GM18858 (cell line): Measurements from ENCODE around the gene GIMAP8.
"Not testable (repeated sequence)": the region's sequence is repeated elsewhere in the genome, so short reads cannot be mapped to it uniquely, and the experiment has no call there.

Experiments used
- ATAC-seq: cut with Tn5 transposase; IDR thresholded peaks from one replicate; pipeline ENCODE4 v1.9.1; 2021; ENCODE audit not compliant: unreplicated experiment

The GIMAP8 gene

GRCh38 chr7:150434240-150434639 lies 16.2 kb upstream of the GIMAP8 start:
- no peak for ATAC-seq

GRCh38 chr7:150435047-150435389 lies 15.4 kb upstream of the GIMAP8 start:
- no peak for ATAC-seq

GRCh38 chr7:150435390-150436073 lies 14.9 kb upstream of the GIMAP8 start:
- ATAC-seq = peak; percentile 82

- ATAC-seq = no peak
Observed at GRCh38 chr7:150439967-150440366, 10.5 kb upstream of the GIMAP8 start.

- no peak for ATAC-seq
Observed at GRCh38 chr7:150441524-150441923, 8.9 kb upstream of the GIMAP8 start.

- ATAC-seq = no peak
Observed at GRCh38 chr7:150442811-150443210, 7.6 kb upstream of the GIMAP8 start.

- ATAC-seq = no peak
Observed at GRCh38 chr7:150443793-150444540, 6.5 kb upstream of the GIMAP8 start.

GRCh38 chr7:150444674-150445365 lies 5.6 kb upstream of the GIMAP8 start:
- no peak for ATAC-seq

- ATAC-seq = no peak
Observed at GRCh38 chr7:150446288-150446938, 4.0 kb upstream of the GIMAP8 start.

GRCh38 chr7:150447966-150448788 lies 2.3 kb upstream of the GIMAP8 start:
- no peak for ATAC-seq

- peak; percentile 59 for ATAC-seq
Observed at GRCh38 chr7:150448789-150449147, 1.7 kb upstream of the GIMAP8 start.

- ATAC-seq = no peak
Observed at GRCh38 chr7:150449206-150449952, 1.1 kb upstream of the GIMAP8 start.

- ATAC-seq = no peak
Observed at GRCh38 chr7:150451097-150451793, 815 bp downstream of the GIMAP8 start.

- ATAC-seq = no peak
Observed at GRCh38 chr7:150451833-150452461, 1.5 kb downstream of the GIMAP8 start.

GRCh38 chr7:150453181-150453580 lies 2.8 kb downstream of the GIMAP8 start:
- no peak for ATAC-seq

- no peak for ATAC-seq
Observed at GRCh38 chr7:150453892-150454291, 3.5 kb downstream of the GIMAP8 start.

GRCh38 chr7:150457064-150457463 lies 6.6 kb downstream of the GIMAP8 start:
- not testable (repeated sequence) for ATAC-seq

- no peak for ATAC-seq
Observed at GRCh38 chr7:150458235-150458634, 7.8 kb downstream of the GIMAP8 start.

GRCh38 chr7:150458756-150459155 lies 8.3 kb downstream of the GIMAP8 start:
- no peak for ATAC-seq
